ENCODE measurements around the gene INPPL1.

INPPL1 gene

DNA sequence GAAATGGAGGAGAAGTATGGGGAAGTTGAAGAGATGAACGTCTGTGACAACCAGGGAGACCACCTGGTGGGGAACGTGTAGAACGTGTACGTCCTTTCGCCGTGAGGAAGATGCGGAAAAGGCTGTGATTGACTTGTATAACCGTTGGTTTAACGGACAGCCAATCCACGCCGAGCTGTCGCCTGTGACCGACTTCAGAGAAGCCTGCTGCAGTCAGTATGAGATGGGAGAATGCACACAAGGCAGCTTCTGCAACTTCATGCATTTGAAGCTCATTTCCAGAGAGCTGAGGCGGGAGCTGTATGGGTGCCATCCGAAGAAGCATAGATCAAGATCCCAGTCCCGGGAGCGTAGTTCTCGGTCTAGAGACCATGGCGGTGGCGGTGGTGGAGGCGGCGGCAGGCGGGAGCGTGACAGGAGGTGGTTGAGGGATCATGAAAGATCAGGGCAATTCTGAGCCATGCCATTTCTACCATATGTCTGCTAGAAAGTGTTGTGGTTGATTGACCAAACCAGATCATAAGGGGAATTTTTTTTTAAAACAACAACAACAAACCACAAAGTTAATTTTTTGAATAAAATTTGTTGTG, 56.3 kb downstream of the INPPL1 start:
- no peak for DNase-seq (ENCODE audit: low spot score)

DNA sequence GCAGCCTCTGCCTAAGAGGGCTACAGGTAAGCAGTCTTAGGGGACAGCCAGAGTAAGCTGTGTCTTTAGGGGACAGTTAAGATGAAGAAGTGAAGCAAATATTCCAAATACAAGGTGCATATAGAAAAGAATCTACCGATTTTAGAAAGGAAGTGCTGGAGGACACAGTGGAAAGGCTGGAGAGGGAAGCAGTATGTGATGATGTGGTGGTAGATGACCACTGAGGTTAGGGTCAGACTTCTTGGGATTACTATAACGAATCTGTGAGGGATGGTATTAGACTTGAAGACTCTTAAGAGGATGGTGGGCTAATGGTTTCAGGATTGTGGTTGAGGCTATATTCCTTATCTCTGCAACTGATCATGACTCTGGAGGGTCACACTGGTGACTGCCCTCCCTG, 59.4 kb downstream of the INPPL1 start:
- no peak for DNase-seq (ENCODE audit: low spot score)

- no peak for DNase-seq (ENCODE audit: low spot score)
Observed at GRCh38 chr11:72287293-72287692, 62.7 kb downstream of the INPPL1 start.
